ENCODE data around the gene RANBP3. TPM values are rescaled to one million over a fixed set of nuclear protein-coding genes. Genes with fewer than 3 reads are reported as not detected.

Gene RANBP3
- total and polyA plus RNA-seq, 2 of the 8 experiments (the other 6 are each of a cell fraction or from before 2014, with no cell fraction given): 95.4 to 122 TPM

DNA sequence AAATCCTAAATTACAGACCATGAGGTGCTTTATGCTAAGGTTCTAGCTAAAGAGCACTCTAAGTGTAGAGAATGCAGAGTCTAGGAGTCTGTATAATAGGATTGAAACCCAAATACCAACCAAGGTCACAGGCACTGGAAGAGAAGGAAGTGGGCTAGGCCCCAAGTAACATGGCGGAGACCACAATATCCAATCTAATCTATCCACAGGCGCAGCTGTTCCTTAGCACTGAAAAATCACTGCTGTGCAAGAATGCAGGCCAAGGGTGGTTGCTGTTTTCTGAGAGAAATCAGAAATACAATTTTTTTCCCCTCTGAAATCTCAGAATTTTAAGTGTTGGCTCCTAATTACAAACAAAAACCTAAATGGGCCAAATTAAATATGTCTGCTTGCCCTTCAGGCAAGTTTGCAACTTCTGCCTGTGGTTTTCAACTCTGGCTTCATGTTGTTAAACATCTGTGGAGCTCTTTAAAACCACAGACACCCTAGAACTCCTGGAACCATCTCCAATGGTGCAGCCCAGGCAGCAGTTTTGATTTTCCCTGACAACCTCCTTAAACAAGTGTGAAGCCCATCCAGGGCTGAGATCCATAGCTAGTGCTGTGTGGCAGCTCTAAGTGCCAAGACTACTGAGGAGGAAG is 6.1 kb downstream of the RANBP3 start:
- Histone ChIP-seq H3K36me3 (ENCODE audit: control insufficient read depth in 2 of 4, insufficient read depth in 4 of 4, low read length in 3 of 4) (peaks cover 0 to 21% (median 7%) of the 10 kb centered on the region in 4 experiments; a peak in 6 of 8 replicates), H3K4ac (replicated peaks; ENCODE audit: insufficient read length, low read depth, low read length) (no peak overlapping the region), H3K4me1 (replicated peaks in 1 of 4; ENCODE audit: control insufficient read depth in 3 of 4, insufficient read depth in 4 of 4, low read length in 3 of 4) (peaks cover 12 to 16% (median 14%) of the 10 kb centered on the region in 4 experiments), H3K18ac (ENCODE audit: extremely low read depth, low read length) (no peak overlapping the region), H3K79me2 (ENCODE audit: control insufficient read depth in 1 of 2, insufficient read depth in 2 of 2, low read length in 2 of 2) (peaks cover 59 to 98% of the 10 kb centered on the region in 2 experiments), H2BK20ac (ENCODE audit: low read length) (no peak overlapping the region), H3K9me3 (ENCODE audit: insufficient read depth in 2 of 2, low read depth in 1 of 2, low read length in 1 of 2) (no peaks in the 10 kb centered on the region), H3K9ac (replicated peaks in 1 of 4; ENCODE audit: extremely low read depth in 1 of 4, low read depth in 3 of 4, low read length in 3 of 4) (no peak overlapping the region; a peak in 1 of 7 replicates), H3K79me1 (ENCODE audit: low read depth, low read length) (peaks cover 64% of the 10 kb centered on the region), H3K23me2 (ENCODE audit: low read depth, low read length) (peaks cover 2% of the 10 kb centered on the region; the same call in 1 of the 2 replicates), H3K4me3 (ENCODE audit: extremely low read depth in 1 of 4, insufficient read depth in 2 of 4, low read depth in 3 of 4, low read length in 4 of 4) (no peak overlapping the region), H2BK15ac (ENCODE audit: low read length) (no peak overlapping the region), H4K5ac (ENCODE audit: insufficient read length, low read depth, low read length) (no peak overlapping the region), H3K27ac (ENCODE audit: low read depth, low read length) (no peak overlapping the region), H3K4me2 (ENCODE audit: insufficient read depth in 1 of 2, low read depth in 2 of 2, low read length in 2 of 2) (no peak overlapping the region), H3K27me3 (replicated peaks in 1 of 4; ENCODE audit: control insufficient read depth in 3 of 4, extremely low read depth in 1 of 4, insufficient read depth in 3 of 4, low read length in 3 of 4) (no peaks in the 10 kb centered on the region), H4K91ac (replicated peaks; ENCODE audit: insufficient read length, low read length) (no peak overlapping the region), H4K20me1 (replicated peaks in 1 of 2; ENCODE audit: control insufficient read depth in 1 of 2, insufficient read depth in 2 of 2, low read length in 2 of 2) (peaks cover 41 to 61% of the 10 kb centered on the region in 2 experiments), H2BK12ac (ENCODE audit: low read depth, low read length) (no peak overlapping the region), H3K23ac (ENCODE audit: insufficient read length) (no peak overlapping the region), H2BK120ac (replicated peaks; ENCODE audit: low read depth, low read length) (no peak overlapping the region), H3K56ac (replicated peaks; ENCODE audit: insufficient read length, low read depth, low read length) (no peak overlapping the region), H3K14ac (ENCODE audit: insufficient read length) (no peak overlapping the region), H4K8ac (ENCODE audit: extremely low read depth, insufficient read depth, low read length) (no peak overlapping the region), H2AK5ac (ENCODE audit: low read depth, low read length) (0 out of 2 replicates have a peak overlapping the region, but pooled peaks have one; percentile 21), H2BK5ac (ENCODE audit: low read depth, low read length) (no peak overlapping the region), H2AFZ (ENCODE audit: low read length) (no peak overlapping the region)
- DNase-seq (ENCODE audit: low read depth in 1 of 2, low spot score in 2 of 2) (no peak), FAIRE-seq (no peak)
- POLR2A ChIA-PET (ENCODE audit: partially characterized antibody): interaction anchor here (0.9 to 4.4 kb wide), 6 partner anchors 8 to 144 kb away, joined by 3 to 13 read pairs (median 4); no protein-coding TSS in a partner anchor
- WGBS, 2 experiments (ENCODE audit: extremely low coverage in 1 of 2, insufficient coverage in 1 of 2, insufficient read length in 1 of 2, insufficient replicate concordance in 2 of 2, low coverage in 1 of 2, low lambda C conversion rate in 2 of 2, missing lambda C conversion rate in 1 of 2): 96% methylated on average over 2 of the region's 2 CpGs; no CpG with 5 or more reads in 1 of the 2 experiments
- CTCF ChIA-PET (ENCODE audit: partially characterized antibody): interaction anchor here (0.6 to 2.2 kb wide), 7 partner anchors 16 to 1984 kb away, joined by 3 to 7 read pairs (median 4); no protein-coding TSS in a partner anchor

Data from H1 (cell line).